Endodermal cell (in vitro differentiated cells): Measurements from ENCODE around the gene BCL7B. TPM values are rescaled to one million over a fixed set of nuclear protein-coding genes. Genes with fewer than 3 reads are reported as not detected.
"Not testable (repeated sequence)": the region's sequence is repeated elsewhere in the genome, so short reads cannot be mapped to it uniquely, and the experiment has no call there.

Source experiments
- DNase-seq: peaks from one replicate; pipeline ENCODE4 v3.0.0-alpha.2; 2017
- H3K27ac ChIP-seq: 2 replicates; pipeline ENCODE4 v1.5.1; 2013; ENCODE audit warnings: mild to moderate bottlenecking, low read depth, low read length, moderate library complexity
- H3K27me3 ChIP-seq: 2 replicates; pipeline ENCODE4 v1.6.1; 2013; ENCODE audit warnings: mild to moderate bottlenecking, low read length, moderate library complexity; ENCODE audit not compliant: insufficient read depth, control insufficient read depth, poor library complexity, severe bottlenecking
- H3K36me3 ChIP-seq: 2 replicates; pipeline ENCODE4 v1.7.0; 2013; ENCODE audit warnings: mild to moderate bottlenecking, low read length, moderate library complexity; ENCODE audit not compliant: control insufficient read depth, insufficient read depth
- H3K4me1 ChIP-seq: one replicate; pipeline ENCODE4 v1.7.0; 2013; ENCODE audit warnings: low read length; ENCODE audit not compliant: control insufficient read depth, insufficient read depth
- H3K4me3 ChIP-seq: 2 replicates; pipeline ENCODE4 v1.5.1; 2013; ENCODE audit warnings: mild to moderate bottlenecking, low read length, moderate library complexity
- H3K9ac ChIP-seq: 2 replicates; pipeline ENCODE4 v1.6.1; 2013; ENCODE audit warnings: mild to moderate bottlenecking, low read length, moderate library complexity; ENCODE audit not compliant: poor library complexity, severe bottlenecking; ENCODE audit errors: extremely low read depth
- H3K9me3 ChIP-seq: 2 replicates; pipeline ENCODE4 v1.6.1; 2013; ENCODE audit warnings: mild to moderate bottlenecking, low read length, moderate library complexity; ENCODE audit not compliant: control insufficient read depth
- H3K27ac Mint-ChIP-seq: 2 replicates; pipeline ENCODE4 v1.8.0; 2020; ENCODE audit warnings: mixed read lengths
- H3K27me3 Mint-ChIP-seq: 2 replicates; pipeline ENCODE4 v1.8.0; 2021; ENCODE audit warnings: mild to moderate bottlenecking, mixed read lengths; ENCODE audit not compliant: insufficient read depth
- H3K36me3 Mint-ChIP-seq: 2 replicates; pipeline ENCODE4 v1.8.0; 2020; ENCODE audit warnings: low read depth, mixed read lengths
- H3K4me1 Mint-ChIP-seq: 2 replicates; pipeline ENCODE4 v1.8.0; 2020; ENCODE audit warnings: mixed read lengths
- H3K4me3 Mint-ChIP-seq: 2 replicates; pipeline ENCODE4 v1.8.0; 2020; ENCODE audit warnings: mild to moderate bottlenecking, moderate library complexity, mixed read lengths
- H3K9me3 Mint-ChIP-seq: 2 replicates; pipeline ENCODE4 v1.8.0; 2020; ENCODE audit warnings: mild to moderate bottlenecking, mixed read lengths
- WGBS, 2 experiments: methylation state at CpG; one replicate each; pipeline versions ENCODE4 v1.1.5 to v1.1.7; 2013; ENCODE audit warnings: missing lambda C conversion rate in 2 of 2, mixed read lengths in 1 of 2; ENCODE audit not compliant: insufficient coverage in 1 of 2, insufficient read length in 1 of 2; 5-methylcytosine and 5-hydroxymethylcytosine counted together
- total RNA-seq, 2 donors: library from RNA; stranded (reverse); fragmentation: NEBNext Ultra II Directional in 1 of 2; extraction: Animal tissue kit (Norgen Biotek cat#: 25700) in 1 of 2; gene quantifications; 2 replicates in 1 of 2; 3 replicates in 1 of 2; pipeline ENCODE4 v1.2.1, GENCODE V29; 2021
- TF ChIP-seq, protein P1 (sequence below): fragments of 200-600 bp; sonication (generic); conservative IDR thresholded peaks from 2 replicates; pipeline ENCODE4 v1.5.0; 2021; ENCODE audit warnings: antibody characterized with exemption, mild to moderate bottlenecking

BCL7B gene
- total RNA-seq, 2 donors from 2014 or later = 31.0 to 37.7 TPM

GRCh38 chr7:73582664-73583202, 25.2 kb upstream of the BCL7B start:
- Histone ChIP-seq H3K27ac (no peak overlapping the region), H3K9me3 (no peaks in the 10 kb centered on the region), H3K36me3 (no peaks in the 10 kb centered on the region), H3K4me1 (no peaks in the 10 kb centered on the region), H3K27me3 (peaks cover 9% of the 10 kb centered on the region), H3K9ac (no peak overlapping the region), H3K4me3 (no peak overlapping the region)
- H3K9me3 Mint-ChIP-seq = no peaks in the 10 kb centered on the region
- peaks cover 68% of the 10 kb centered on the region for H3K27me3 Mint-ChIP-seq
- no peak overlapping the region for H3K27ac Mint-ChIP-seq
- H3K36me3 Mint-ChIP-seq = no peaks in the 10 kb centered on the region
- H3K4me1 Mint-ChIP-seq = peaks cover 2% of the 10 kb centered on the region
- TF ChIP-seq, protein P1, sequence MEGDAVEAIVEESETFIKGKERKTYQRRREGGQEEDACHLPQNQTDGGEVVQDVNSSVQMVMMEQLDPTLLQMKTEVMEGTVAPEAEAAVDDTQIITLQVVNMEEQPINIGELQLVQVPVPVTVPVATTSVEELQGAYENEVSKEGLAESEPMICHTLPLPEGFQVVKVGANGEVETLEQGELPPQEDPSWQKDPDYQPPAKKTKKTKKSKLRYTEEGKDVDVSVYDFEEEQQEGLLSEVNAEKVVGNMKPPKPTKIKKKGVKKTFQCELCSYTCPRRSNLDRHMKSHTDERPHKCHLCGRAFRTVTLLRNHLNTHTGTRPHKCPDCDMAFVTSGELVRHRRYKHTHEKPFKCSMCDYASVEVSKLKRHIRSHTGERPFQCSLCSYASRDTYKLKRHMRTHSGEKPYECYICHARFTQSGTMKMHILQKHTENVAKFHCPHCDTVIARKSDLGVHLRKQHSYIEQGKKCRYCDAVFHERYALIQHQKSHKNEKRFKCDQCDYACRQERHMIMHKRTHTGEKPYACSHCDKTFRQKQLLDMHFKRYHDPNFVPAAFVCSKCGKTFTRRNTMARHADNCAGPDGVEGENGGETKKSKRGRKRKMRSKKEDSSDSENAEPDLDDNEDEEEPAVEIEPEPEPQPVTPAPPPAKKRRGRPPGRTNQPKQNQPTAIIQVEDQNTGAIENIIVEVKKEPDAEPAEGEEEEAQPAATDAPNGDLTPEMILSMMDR = no peak
- DNase-seq = no peak
- H3K4me3 Mint-ChIP-seq = no peak overlapping the region
- 89 to 91% methylated on average over 6 of the region's 6 CpGs for WGBS, 2 experiments

GRCh38 chr7:73581006-73581405, 23.5 kb upstream of the BCL7B start:
- H3K27me3 Mint-ChIP-seq = peaks cover 53% of the 10 kb centered on the region
- H3K4me1 Mint-ChIP-seq, H3K9me3 Mint-ChIP-seq, H3K27ac ChIP-seq, DNase-seq, H3K36me3 Mint-ChIP-seq, H3K27ac Mint-ChIP-seq, H3K4me3 Mint-ChIP-seq, H3K4me3 ChIP-seq, H3K9me3 ChIP-seq, H3K9ac ChIP-seq, H3K36me3 ChIP-seq, H3K27me3 ChIP-seq, H3K4me1 ChIP-seq: not testable (repeated sequence)
- WGBS, 2 experiments = 88 to 92% methylated on average over 8 to 9 of the region's 9 CpGs

DNA sequence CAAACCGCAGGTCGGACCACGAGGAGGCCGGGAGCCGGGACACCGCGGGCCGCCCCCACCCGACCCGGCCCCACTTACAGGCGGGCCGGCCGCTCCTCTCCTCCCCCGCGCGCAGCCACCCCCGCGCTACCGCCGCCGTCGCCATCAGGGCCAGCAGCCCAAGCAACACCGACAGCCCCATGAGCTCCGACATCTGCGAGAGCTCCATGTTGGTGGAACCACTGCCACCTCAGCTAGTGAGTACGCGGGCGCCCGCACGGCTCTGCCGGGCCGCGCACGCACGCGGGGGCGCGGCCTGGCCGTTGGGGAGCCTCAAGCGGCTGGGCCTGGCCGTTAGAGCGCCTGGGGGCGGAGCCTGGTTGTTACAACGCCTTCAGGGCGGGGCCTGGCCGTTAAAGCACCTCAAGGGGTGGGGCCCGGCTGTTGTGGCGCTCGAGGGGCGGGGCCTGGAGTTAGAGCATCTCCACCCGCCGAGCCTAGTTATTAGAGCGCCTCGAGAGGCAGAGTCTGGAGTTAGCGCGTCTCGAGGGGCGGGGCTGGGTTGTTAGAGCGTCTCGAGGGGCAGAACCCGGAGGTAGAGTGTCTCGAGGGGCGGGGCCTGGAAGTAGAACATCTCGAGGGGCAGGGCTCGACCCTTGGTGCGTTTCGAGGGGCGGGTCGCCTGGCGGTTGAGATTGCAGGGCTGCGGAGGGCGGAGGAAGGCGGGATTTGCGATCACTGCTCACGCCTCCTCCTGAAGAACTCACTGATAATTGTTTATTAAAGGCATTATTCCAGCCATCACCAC, 21.0 kb upstream of the BCL7B start, which contains the start of gene TBL2:
TSS of gene TBL2 (minus strand) at position 238 of the 787 bp plus-strand sequence. CDS start at position 208, 30 bp downstream.
- Mint-ChIP-seq H3K36me3 (peaks cover 19% of the 10 kb centered on the region), H3K4me1 (peaks cover 19% of the 10 kb centered on the region), H3K4me3 (peak within 1 kb of the TSS; percentile 81), H3K27me3 (peaks cover 31% of the 10 kb centered on the region), H3K27ac (peak within 1 kb of the TSS; percentile 95), H3K9me3 (no peaks in the 10 kb centered on the region)
- H3K4me3 ChIP-seq = peak within 1 kb of the TSS; percentile 100
- H3K9ac ChIP-seq = peak within 1 kb of the TSS; percentile 86
- H3K9me3 ChIP-seq = no peaks in the 10 kb centered on the region
- 0 to 1% methylated on average over 29 to 75 of the region's 75 CpGs for WGBS, 2 experiments
- H3K27ac ChIP-seq = peak within 1 kb of the TSS; percentile 81
- peaks cover 19% of the 10 kb centered on the region for H3K36me3 ChIP-seq
- peaks cover 9% of the 10 kb centered on the region for H3K27me3 ChIP-seq
- DNase-seq = peak; percentile 99
- H3K4me1 ChIP-seq = peaks cover 4% of the 10 kb centered on the region
- TF ChIP-seq, protein P1 = no peak
